ENCODE data around the gene OSBPL6. TPM values are rescaled to one million over a fixed set of nuclear protein-coding genes. Genes with fewer than 3 reads are reported as not detected.
"Not testable (repeated sequence)": the region's sequence is repeated elsewhere in the genome, so short reads cannot be mapped to it uniquely, and the experiment has no call there.

Gene OSBPL6
- total RNA-seq, 2 experiments from 2014 or later = 0.73 to 2.9 TPM

DNA sequence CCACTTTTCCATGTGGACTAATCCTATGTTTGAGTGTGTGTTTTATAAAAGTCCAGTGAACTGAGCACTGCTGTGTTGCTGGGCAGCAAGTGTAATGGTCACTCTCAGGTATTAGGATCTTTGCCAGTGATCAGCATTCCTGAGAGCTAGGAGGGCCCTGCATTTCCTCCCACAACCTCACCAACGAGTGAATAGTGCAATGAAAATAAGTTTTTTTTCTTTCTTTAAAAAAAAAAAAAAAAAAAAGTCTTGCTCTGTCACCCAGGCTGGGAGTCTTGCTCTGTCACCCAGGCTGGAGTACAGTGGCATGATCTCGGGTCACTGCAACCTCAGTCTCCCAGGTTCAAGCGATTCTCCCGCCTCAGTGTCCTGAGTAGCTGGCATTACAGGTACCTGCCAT is 6.5 kb upstream of the OSBPL6 start:
- no peaks in the 10 kb centered on the region for H3K9me3 Mint-ChIP-seq (ENCODE audit: low read depth)
- ATAC-seq (no peak), DNase-seq (no peak)
- no peak overlapping the region for H3K27ac Mint-ChIP-seq
- peaks cover 45% of the 10 kb centered on the region for H3K27me3 Mint-ChIP-seq
- CTCF ChIA-PET = no interaction called here
- H3K4me1 Mint-ChIP-seq = peaks cover 5% of the 10 kb centered on the region
- H3K36me3 Mint-ChIP-seq = no peaks in the 10 kb centered on the region
- no peak overlapping the region for H3K4me3 Mint-ChIP-seq

DNA sequence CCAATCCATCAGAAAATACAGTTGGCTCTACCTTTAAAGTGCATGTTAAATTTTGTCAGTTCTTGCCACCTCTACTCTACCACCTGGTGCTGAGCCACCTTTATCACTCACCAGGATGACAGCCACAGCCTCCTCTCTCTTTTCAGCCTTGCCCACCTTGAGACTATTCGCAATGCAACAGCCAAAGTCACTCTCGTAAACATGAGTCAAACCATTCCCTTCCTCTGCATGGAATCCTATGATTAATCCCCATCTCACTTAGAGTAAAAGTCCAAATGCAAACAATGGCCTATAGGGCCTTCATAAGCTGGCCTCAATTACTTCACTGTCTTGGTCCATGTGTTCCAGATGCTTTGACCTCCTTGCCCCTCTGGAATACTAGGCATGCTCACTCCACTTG is 5.8 kb upstream of the OSBPL6 start:
- DNase-seq (no peak), ATAC-seq (no peak)
- Mint-ChIP-seq H3K36me3 (no peaks in the 10 kb centered on the region), H3K27me3 (peaks cover 51% of the 10 kb centered on the region), H3K4me3 (no peak overlapping the region), H3K27ac (no peak overlapping the region), H3K9me3 (ENCODE audit: low read depth) (no peaks in the 10 kb centered on the region), H3K4me1 (peaks cover 5% of the 10 kb centered on the region)
- CTCF ChIA-PET = no interaction called here

DNA sequence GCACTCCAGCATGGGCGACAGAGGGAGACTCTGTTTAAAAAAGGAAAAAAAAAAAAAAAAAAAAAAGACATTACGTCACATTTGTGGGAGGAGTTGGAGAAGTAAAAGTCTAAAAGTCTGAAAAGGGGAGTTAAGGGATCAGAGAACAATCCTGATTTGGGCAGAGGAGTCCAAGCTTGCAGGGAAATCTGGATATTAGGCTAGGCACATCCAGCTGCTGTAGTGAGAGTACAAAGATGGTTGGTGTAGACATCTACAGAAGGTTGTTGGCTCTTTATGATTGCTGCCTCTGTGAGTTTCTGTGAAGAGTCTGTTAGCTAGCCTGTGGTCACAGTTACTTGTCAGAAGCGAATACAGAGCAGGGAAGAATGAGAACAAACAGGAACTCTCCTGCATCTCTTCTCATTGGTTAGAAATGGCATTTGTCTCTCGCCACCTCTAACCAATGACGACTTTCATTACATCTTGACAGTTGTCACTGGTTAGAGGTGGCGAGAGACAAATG is 3.3 kb upstream of the OSBPL6 start:
- Mint-ChIP-seq H3K27me3 (peaks cover 49% of the 10 kb centered on the region), H3K9me3 (ENCODE audit: low read depth) (no peaks in the 10 kb centered on the region), H3K36me3 (no peaks in the 10 kb centered on the region), H3K4me3 (no peak overlapping the region), H3K27ac (peak overlapping the region; percentile 69), H3K4me1 (peaks cover 15% of the 10 kb centered on the region)
- ATAC-seq (peak; percentile 12), DNase-seq (no peak)
- CTCF ChIA-PET = interaction anchor here (0.7 to 1.7 kb wide), 2 partner anchors 9 to 192 kb away, joined by 3 to 4 read pairs; no protein-coding TSS in a partner anchor

DNA sequence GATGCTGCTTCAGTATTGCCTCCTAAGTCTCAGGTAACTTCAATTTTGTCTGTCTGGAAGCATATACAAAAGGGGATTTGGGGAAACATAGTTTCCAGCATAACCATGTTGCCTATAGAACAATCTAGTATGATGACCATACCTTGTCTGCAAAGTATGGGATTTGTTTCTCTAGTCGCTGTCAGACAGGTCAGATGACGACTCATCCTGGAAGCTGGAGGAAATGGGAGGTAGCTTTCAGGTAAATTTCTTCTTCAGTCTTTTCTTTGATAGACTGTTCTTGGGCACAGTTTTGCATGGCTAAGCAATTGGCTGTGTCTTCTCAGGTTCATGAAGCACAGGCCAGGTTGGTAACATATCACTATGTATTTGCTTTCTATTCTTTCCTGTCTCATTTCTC is 2.8 kb upstream of the OSBPL6 start:
- Mint-ChIP-seq H3K4me1 (peaks cover 15% of the 10 kb centered on the region), H3K36me3 (no peaks in the 10 kb centered on the region), H3K27ac (no peak overlapping the region), H3K9me3 (ENCODE audit: low read depth) (no peaks in the 10 kb centered on the region), H3K27me3 (peaks cover 50% of the 10 kb centered on the region), H3K4me3 (no peak overlapping the region)
- CTCF ChIA-PET = interaction anchor here (1.7 to 1.8 kb wide), 2 partner anchors 10 to 79 kb away, joined by 4 read pairs; no protein-coding TSS in a partner anchor
- no peak for ATAC-seq
- no peak for DNase-seq

DNA sequence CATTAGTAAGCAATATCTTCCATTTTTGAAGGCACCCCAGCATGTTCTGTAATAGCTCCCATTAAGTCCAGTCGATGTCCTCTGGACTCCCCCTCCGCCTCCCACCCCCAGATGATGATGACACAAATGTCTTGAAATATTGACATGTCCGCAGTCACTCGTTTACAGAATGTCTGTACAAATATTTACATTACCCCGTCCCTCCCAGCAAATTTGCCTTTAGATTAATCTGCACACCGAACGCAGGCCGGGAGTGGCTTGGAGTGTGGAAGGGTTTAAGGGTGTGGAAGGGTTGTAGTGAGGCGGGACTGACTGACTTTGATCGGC is 853 bp upstream of the OSBPL6 start:
- Mint-ChIP-seq H3K9me3 (ENCODE audit: low read depth) (no peaks in the 10 kb centered on the region), H3K4me3 (peak overlapping the region; percentile 62), H3K27me3 (peaks cover 57% of the 10 kb centered on the region), H3K36me3 (no peaks in the 10 kb centered on the region), H3K4me1 (peaks cover 19% of the 10 kb centered on the region), H3K27ac (no peak overlapping the region)
- CTCF ChIA-PET = interaction anchor here (1.8 kb wide), 1 partner anchor 81 kb away, joined by 4 read pairs; no protein-coding TSS in a partner anchor
- DNase-seq = no peak
- no peak for ATAC-seq

DNA sequence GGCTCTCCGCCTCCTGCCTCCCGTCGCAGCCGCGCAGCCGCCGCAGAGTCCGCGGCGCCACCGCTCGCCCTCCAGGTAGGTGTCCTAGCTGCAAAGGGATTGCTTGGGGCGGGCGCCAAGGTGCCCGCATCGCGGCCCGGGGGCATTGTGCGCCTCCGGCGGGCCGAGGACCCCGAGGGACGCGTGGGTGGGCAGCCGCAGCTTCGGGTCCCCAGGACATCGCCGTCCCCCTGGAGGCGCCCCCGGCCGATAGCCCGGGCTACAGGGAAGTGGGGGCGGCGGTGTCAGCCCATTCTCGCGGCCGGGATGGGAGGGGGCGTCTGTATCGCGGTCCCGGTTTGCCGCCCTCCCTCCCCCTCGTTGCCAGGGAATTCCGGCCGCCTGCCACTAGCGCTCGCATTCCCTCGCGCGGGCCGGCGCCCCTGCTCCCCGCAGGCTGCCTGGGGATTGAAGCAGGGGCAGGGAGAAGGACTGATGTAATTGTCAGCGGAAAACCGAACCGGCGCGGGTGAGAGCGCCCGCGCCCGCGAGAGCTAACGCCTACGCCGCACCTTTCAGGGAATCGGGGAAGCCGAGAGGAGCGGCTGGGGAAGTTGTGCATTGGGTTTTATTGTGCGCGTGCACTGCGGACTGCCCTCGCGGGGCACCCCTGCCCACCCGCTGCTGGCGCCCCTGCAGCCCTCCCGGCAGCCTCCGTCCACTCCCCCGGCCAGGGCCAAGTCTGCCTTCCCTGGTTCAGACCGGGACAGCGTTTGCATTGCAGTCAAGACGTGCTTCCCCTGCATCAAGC is 483 bp downstream of the OSBPL6 start:
- ATAC-seq = peak; percentile 4
- Mint-ChIP-seq H3K27me3 (peaks cover 69% of the 10 kb centered on the region), H3K27ac (no peak overlapping the region), H3K36me3 (no peaks in the 10 kb centered on the region), H3K9me3 (ENCODE audit: low read depth) (no peaks in the 10 kb centered on the region), H3K4me1 (peaks cover 19% of the 10 kb centered on the region), H3K4me3 (peak overlapping the region; percentile 66)
- CTCF ChIA-PET = interaction anchor here (1.1 to 2.3 kb wide), 4 partner anchors 13 to 219 kb away, joined by 3 to 10 read pairs (median 4); partner anchors contain the start of gene RBM45
- DNase-seq = peak; percentile 41

DNA sequence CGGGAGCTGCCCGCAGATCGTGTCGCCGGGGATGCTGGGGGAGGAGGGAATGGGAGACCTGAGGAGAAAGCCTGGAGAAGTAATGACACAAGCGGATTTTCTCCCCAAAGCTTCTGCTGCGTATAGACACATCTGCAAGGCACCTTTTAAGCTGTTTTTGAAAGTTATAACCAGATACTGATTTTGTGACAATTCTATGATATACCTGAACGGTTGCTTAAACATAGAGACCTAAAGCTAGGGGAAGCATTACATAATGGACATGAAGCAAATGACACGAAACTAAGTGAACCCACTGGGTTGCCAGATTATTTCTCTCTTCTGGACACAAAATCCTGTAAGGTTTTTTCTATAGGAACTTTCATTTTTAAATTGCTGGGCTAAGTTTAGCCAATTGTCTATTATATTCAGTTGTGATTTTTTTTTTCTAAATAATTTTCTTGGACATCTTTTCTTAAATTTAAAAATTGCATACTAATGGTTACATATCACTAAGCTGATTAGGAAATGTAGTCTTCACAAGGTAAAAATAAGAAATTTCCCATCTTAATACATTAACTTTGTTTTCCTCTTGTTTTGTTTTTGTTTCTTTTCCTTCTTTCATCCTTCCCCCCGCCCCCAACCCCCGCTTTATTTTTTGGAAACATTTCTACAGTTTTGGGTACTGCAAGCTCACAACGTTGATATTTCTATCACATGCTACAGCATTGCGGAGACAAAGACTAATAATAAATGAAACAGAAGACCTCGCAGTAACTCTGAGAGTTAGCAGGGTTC is 1.3 kb downstream of the OSBPL6 start:
- Mint-ChIP-seq H3K9me3 (ENCODE audit: low read depth) (no peaks in the 10 kb centered on the region), H3K4me3 (peak overlapping the region; percentile 66), H3K36me3 (no peaks in the 10 kb centered on the region), H3K4me1 (peaks cover 17% of the 10 kb centered on the region), H3K27me3 (peaks cover 69% of the 10 kb centered on the region), H3K27ac (no peak overlapping the region)
- DNase-seq (no peak), ATAC-seq (no peak)
- CTCF ChIA-PET = interaction anchor here (1.1 to 2.3 kb wide), 4 partner anchors 12 to 219 kb away, joined by 3 to 10 read pairs (median 4); partner anchors contain the start of gene RBM45

DNA sequence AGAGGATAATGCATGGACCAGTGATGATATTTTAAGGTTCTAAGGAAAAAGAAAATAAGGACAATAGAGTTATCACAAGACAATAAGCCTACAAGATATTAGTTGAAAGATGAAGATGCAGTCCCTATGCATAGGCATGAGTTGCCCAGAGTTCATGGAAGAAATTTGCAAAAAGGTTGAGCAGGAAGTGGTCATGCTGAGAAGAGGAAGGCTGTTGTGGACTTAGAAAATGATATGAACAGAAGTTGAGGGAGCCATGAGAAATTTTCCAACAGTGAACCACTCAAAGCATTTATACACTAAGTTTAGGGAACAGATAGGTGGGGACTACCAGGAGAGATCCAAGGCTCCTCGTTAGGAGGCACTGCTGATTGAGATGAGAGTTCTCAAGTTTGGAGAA is 3.5 kb downstream of the OSBPL6 start:
- ATAC-seq = no peak
- DNase-seq = no peak
- Mint-ChIP-seq H3K9me3 (ENCODE audit: low read depth) (no peaks in the 10 kb centered on the region), H3K36me3 (no peaks in the 10 kb centered on the region), H3K27ac (no peak overlapping the region), H3K27me3 (peaks cover 59% of the 10 kb centered on the region), H3K4me3 (no peak overlapping the region), H3K4me1 (peaks cover 14% of the 10 kb centered on the region)
- CTCF ChIA-PET = no interaction called here

DNA sequence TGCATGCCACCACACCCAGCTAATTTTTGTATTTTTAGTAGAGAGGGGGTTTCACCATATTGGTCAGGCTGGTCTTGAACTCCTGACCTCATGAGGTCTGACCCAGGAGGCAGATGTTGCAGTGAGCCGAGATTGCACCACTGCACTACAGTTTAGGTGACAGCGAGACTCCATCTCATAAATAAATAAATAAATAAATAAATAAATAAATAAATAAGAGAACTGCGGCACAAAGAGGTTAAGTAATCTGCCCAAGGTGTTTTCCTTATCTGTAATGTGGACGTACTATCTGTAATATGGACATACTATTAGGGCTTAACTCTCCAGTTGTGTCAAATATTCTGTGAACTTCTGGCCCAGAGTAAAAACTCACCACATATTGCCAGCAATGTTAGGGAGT is 4.1 kb downstream of the OSBPL6 start:
- ATAC-seq; H3K36me3 Mint-ChIP-seq; H3K9me3 Mint-ChIP-seq (ENCODE audit: low read depth); DNase-seq; H3K4me3 Mint-ChIP-seq; H3K27ac Mint-ChIP-seq; CTCF ChIA-PET: not testable (repeated sequence)
- Mint-ChIP-seq H3K27me3 (peaks cover 55% of the 10 kb centered on the region), H3K4me1 (peaks cover 14% of the 10 kb centered on the region)

DNA sequence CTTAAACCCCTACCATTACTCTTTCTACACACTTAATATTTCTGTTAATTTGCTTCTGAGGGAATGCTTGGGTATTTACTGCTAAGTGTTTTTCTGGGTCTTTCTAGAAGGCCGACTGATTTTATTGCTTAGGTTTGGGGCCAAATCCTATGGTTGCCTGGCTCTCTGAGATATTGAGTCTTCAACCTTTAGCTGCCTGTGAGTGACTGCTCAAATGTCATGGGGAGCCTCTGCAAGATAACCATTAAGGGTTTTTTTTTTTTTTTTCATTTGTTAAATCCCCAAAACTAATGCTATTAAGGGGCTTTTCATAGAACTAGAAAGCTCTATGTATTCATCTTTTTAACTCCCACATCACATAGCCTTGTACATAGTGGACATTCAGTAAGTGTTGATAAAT is 5.0 kb downstream of the OSBPL6 start:
- H3K27me3 Mint-ChIP-seq = peaks cover 53% of the 10 kb centered on the region
- no peaks in the 10 kb centered on the region for H3K36me3 Mint-ChIP-seq
- no peak overlapping the region for H3K4me3 Mint-ChIP-seq
- peaks cover 11% of the 10 kb centered on the region for H3K4me1 Mint-ChIP-seq
- CTCF ChIA-PET = no interaction called here
- no peak for ATAC-seq
- H3K9me3 Mint-ChIP-seq (ENCODE audit: low read depth) = no peaks in the 10 kb centered on the region
- DNase-seq = no peak
- no peak overlapping the region for H3K27ac Mint-ChIP-seq

DNA sequence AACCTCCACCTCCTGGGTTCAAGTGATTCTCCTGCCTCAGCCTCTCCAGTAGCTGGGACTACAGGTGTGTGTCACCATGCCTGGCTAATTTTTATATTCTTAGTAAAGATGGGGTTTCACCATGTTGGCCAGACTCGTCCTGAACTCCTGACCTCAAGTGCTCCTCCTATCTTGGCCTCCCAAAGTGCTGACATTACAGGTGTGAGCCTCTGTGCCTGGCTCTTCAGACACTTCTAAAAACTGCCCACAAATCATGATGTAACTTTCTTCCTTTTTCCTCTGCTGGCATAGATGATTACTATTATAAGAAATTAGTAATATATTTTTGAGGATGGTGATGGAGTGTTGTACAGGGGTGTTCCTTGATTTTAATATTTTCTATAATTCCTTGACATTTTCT is 6.0 kb downstream of the OSBPL6 start:
- ATAC-seq (no peak), DNase-seq (no peak)
- Mint-ChIP-seq H3K36me3 (no peaks in the 10 kb centered on the region), H3K4me1 (peaks cover 9% of the 10 kb centered on the region), H3K4me3 (no peak overlapping the region), H3K27me3 (peaks cover 55% of the 10 kb centered on the region), H3K27ac (no peak overlapping the region), H3K9me3 (ENCODE audit: low read depth) (no peaks in the 10 kb centered on the region)
- CTCF ChIA-PET = no interaction called here

DNA sequence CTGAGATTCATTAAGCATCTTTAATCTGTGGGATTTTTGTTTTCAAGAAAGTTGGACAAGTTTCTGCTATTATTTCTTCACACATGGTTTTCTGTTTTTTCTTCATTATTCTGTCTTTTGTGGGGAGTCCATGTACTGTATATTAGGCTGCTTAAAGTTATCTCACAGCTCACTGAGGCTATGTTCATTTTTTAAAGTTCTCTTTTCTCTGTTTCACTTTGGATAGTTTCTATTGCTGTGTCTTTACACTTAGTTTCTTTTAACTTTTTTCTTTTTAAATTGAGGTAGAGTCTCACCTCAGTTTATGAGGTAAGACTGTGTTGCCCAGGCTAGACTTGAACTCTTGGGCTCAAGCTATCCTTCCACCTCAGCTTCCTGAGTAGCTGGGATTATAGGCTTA is 8.6 kb downstream of the OSBPL6 start:
- Mint-ChIP-seq H3K4me1 (peaks cover under 1% of the 10 kb centered on the region), H3K9me3 (ENCODE audit: low read depth) (no peaks in the 10 kb centered on the region), H3K27ac (no peak overlapping the region), H3K27me3 (peaks cover 50% of the 10 kb centered on the region), H3K4me3 (no peak overlapping the region), H3K36me3 (no peaks in the 10 kb centered on the region)
- ATAC-seq (no peak), DNase-seq (no peak)
- CTCF ChIA-PET = interaction anchor here (1.1 kb wide), 1 partner anchor 91 kb away, joined by 3 read pairs; the partner anchor contains the start of gene RBM45

DNA sequence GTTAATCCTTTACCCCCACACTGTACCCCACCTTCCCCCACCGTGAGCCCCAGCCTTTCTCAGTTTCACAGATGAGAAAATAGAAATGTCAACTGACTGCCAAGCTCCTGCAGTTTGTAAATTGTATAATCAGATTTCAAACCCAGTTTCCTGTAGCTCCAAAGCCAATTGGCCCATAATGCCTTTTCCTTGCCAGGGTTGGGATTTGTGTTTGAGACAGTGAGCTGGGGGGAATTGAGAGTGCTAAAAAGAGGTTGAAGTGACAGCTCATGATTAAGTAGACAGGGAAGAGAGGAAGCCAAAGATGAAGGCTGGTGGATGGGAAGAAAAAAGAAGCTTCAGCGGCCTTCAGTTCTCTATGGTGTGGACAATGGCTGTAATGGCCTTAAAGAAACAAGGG is 10.7 kb downstream of the OSBPL6 start:
- Mint-ChIP-seq H3K27ac (no peak overlapping the region), H3K27me3 (peaks cover 45% of the 10 kb centered on the region), H3K4me3 (no peak overlapping the region), H3K36me3 (no peaks in the 10 kb centered on the region), H3K9me3 (ENCODE audit: low read depth) (no peaks in the 10 kb centered on the region), H3K4me1 (no peaks in the 10 kb centered on the region)
- CTCF ChIA-PET = no interaction called here
- DNase-seq (no peak), ATAC-seq (no peak)
